CD4-positive, alpha-beta T cell treated with Interleukin-12 subunit alpha and Interleukin-12 subunit beta, for 1 hour (primary cell): ENCODE results near the gene PTPRU.

Source experiments
- DNase-seq: peaks from one replicate; pipeline ENCODE4 v3.0.0-alpha.2; 2020

PTPRU gene

DNA sequence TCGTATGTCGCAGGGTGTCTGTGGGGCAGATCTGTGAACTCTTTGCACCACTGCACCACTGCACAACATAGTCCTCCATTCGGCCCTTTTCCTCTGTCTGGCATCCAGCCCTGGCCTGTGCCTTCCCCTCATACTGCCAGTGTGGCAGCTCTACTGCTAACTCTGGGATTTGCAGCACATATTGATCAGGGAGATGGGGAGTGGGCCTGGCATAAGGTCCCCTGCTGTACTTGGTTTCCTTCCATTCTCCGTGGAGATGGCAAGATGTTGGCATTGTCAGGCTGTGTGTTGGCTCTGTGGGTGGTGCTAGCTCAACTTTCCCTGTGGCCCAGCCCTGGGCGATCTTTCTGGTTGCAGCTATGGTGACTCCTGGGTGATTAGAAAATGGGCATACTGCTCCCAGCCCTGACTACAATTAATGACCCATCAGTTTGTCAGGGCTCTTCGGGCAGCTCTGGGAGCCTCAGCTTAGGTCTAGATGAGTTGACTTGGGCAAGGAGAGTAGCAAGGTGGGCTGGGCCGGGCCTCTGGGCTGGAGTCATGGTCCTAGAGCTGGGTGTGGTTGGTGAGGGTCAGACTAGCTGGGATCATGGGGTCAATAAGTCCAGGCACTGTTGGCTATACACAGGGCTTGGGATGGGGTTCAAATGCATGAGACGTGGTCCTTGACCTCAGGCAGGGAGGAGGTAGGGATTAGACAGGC, 11.4 kb downstream of the PTPRU start:
- no peak for DNase-seq

- DNase-seq: no peak
Observed at GRCh38 chr1:29248409-29248808, 12.1 kb downstream of the PTPRU start.

GRCh38 chr1:29249170-29249691, 12.9 kb downstream of the PTPRU start:
- no peak for DNase-seq

- DNase-seq: no peak
Observed at GRCh38 chr1:29249951-29250581, 13.7 kb downstream of the PTPRU start.

GRCh38 chr1:29251164-29252124, 15.1 kb downstream of the PTPRU start:
- DNase-seq: no peak

- DNase-seq: no peak
Observed at GRCh38 chr1:29253180-29253579, 16.9 kb downstream of the PTPRU start.

DNA sequence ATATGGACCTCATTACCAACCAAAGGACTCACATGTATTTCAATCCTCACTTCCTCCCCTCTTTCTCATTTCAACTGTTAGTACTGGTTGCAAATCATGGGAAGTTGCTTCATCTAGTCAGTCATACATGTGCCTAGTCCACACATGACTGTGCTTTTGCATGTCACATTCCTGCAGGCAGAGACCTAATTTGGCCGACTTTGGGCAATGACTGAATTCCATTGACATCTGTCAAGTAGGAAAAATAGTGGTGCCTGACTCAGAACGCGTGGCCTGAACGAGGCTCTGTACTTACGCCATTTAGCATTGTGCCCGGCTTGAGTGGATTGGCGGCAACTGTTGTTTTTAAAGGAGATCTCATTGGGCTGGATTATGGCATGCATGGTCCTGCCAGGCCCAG, 18.0 kb downstream of the PTPRU start:
- DNase-seq: no peak

- DNase-seq: no peak
Observed at GRCh38 chr1:29255134-29255666, 18.9 kb downstream of the PTPRU start.

GRCh38 chr1:29256394-29256793, 20.1 kb downstream of the PTPRU start:
- no peak for DNase-seq

DNA sequence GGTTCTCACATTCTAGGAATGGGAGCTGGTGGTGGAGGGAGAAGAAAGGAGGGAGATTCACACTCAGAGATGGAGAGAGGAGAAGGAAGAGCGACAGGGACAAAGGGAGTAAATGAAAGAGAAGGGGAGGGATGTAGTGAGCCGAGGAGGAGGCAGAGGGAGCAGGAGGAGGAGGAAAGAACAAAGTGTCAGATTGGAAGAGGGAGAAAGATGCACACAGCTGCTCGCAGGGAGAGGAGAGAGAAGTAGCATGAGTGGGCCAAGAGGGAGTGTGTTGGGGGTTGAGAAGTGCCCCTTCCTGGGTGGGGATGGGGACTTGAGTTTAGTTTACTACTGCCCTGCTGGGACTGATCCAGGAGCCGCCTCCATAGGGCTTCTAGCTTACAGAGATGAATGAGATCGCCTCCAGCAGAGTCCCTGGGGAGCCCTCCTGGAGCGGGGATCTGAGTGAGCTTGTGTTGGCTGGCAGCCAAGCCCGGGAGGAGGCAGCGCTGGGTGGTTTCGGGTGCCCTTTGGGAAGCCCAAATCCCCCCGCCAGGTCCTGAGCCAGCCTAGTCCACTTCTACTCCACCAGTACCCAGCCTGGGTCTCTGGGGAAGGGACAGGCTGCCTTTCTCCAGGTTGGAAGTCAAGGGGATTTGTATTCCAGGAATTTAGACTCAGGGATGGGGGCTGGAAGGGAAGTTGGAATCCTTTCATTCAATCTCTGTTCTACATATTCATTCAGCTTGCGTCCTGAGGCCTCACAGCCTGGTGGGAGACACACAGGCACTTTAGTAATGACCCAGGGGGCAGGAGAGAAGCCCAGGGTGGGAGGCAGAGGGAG, 20.9 kb downstream of the PTPRU start:
- DNase-seq: no peak

- no peak for DNase-seq
Observed at GRCh38 chr1:29258189-29258975, 22.1 kb downstream of the PTPRU start.

DNA sequence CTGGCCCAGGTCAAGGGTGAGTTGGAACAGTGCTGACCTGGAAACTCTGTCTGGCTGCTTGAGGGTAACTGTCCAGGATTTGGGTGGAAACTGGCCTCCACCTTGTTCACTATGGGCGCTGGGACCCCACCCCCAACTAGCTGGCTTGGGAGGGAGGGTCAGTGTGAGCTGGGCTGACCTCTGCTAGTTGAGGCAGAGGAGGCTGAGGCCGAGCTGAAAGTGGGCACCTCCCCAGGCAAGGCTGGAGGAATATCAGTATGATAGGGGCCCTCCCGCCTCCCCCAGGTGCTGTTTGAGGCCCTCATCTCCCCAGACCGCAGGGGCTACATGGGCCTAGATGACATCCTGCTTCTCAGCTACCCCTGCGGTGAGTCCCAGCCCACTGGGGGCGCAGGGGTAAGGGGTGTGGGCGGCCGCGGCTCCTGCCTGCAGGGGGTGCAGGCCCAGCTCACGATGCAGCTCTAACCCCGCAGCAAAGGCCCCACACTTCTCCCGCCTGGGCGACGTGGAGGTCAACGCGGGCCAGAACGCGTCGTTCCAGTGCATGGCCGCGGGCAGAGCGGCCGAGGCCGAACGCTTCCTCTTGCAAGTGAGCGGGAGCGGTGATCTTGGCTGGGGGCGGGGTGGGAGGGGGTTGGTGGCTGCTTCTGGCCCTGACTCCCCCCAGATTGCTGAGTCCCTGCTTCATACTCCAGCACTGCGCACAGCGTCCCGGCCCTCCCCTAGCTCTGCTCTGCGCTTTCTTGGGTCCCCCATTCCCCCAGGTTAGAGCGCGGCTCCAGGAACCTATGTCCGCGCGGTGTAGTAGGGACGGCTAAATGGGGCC, 22.9 kb downstream of the PTPRU start:
- no peak for DNase-seq

DNA sequence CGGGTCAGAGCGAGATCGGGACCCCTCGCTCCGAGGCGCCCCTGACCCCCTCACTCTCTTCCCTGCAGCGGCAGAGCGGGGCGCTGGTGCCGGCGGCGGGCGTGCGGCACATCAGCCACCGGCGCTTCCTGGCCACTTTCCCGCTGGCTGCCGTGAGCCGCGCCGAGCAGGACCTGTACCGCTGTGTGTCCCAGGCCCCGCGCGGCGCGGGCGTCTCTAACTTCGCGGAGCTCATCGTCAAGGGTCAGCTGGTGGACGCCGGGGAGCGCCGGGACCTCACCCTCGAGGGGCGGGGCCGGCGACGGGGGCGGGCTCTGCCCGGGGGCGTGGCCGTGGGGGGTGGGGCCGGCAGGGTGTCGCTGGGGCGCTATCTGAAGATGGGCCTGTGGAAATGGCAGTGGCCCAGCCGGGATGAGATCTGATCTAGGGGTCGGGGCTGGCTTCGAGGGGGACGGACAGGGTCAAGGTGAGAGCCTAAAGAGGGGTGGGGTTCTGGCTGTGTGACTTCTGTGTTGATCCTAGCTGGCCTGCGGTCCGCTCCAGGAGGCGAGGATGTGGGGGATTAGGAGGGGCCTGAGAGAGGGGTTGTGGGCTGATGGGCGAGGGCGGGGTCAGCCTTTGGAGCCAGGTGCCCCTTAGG, 23.6 kb downstream of the PTPRU start:
- peak; percentile 21 for DNase-seq

- DNase-seq: no peak
Observed at GRCh38 chr1:29260531-29260930, 24.2 kb downstream of the PTPRU start.

- DNase-seq: no peak
Observed at GRCh38 chr1:29264773-29265389, 28.6 kb downstream of the PTPRU start.

GRCh38 chr1:29266912-29267311, 30.6 kb downstream of the PTPRU start:
- no peak for DNase-seq

GRCh38 chr1:29267321-29268070, 31.2 kb downstream of the PTPRU start:
- DNase-seq: no peak

GRCh38 chr1:29269382-29269781, 33.1 kb downstream of the PTPRU start:
- DNase-seq: no peak
